Stimulated activated CD8-positive, alpha-beta memory T cell treated with anti-CD3 and anti-CD28 coated beads, Interleukin-7, amount 100 ng/mL, for 4 hours (primary cell): ENCODE data around the gene FGGY.
"Not testable (repeated sequence)": the region's sequence is repeated elsewhere in the genome, so short reads cannot be mapped to it uniquely, and the experiment has no call there.

ENCODE experiments used
- DNase-seq, 2 donors: peaks; one replicate each; pipeline ENCODE4 v3.0.0-alpha.2; 2020; ENCODE audit warnings: low read depth in 2 of 2

The FGGY gene

GRCh38 chr1:59544615-59545293 lies 247.9 kb downstream of the FGGY start:
- no peak for DNase-seq

- DNase-seq = no peak
Measured at GRCh38 chr1:59545830-59546229, 248.9 kb downstream of the FGGY start.

- DNase-seq = no peak
Measured at GRCh38 chr1:59549066-59549837, 252.4 kb downstream of the FGGY start.

- no peak for DNase-seq
Measured at GRCh38 chr1:59549903-59550302, 253.0 kb downstream of the FGGY start.

GRCh38 chr1:59552007-59552406 lies 255.1 kb downstream of the FGGY start:
- no peak for DNase-seq

- no peak for DNase-seq
Measured at GRCh38 chr1:59553371-59553770, 256.5 kb downstream of the FGGY start.

DNA sequence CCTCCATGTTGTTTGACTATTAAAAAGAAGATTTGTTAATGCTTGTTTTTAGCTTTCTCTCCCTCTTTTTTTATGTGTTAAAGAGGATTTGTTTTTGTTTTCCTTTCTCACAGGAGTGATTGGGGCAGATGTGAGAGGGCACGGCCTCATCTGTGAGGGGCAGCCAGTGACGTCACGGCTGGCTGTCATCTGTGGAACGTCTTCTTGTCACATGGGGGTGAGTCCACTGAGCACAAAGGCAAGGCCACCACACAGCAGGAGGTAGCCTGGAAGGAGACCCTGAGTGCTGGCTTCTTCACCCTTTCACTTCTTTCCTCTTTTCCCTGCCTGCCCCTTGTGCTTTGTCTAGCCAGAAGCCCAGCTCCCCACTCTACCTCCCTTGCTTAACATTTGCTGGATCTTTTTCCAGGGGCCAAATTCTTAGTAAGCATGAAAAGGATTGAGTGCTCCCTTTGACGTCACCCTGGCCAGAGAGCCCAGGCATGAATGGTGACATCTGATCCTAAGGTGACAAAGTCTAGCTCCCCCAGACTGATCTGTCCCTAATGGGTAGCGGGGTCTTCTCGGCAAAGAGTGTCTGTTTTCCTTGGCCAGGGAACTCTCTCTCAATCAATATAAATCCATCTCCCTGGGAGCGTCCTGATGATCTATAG lies 257.2 kb downstream of the FGGY start:
- DNase-seq = no peak

- no peak for DNase-seq
Measured at GRCh38 chr1:59554752-59555151, 257.9 kb downstream of the FGGY start.

DNA sequence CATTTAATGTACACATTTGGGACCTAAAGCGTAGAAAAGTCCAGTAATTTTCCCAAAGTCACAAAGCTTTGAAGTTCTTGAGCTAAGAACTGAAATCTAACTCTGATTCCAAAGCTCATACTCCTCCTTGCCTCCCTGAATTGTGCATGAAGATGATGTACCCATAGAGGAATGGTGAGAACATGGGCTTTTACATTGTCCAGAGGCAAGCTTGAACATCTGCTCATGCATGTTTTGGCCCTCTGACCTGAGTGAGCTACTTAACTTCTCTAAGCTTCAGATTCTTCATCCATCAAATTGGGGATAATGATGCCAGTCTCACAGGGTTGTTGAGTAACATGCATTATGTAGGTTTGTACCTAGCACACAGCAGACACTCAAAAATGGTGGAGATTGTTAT lies 259.5 kb downstream of the FGGY start:
- no peak for DNase-seq

DNA sequence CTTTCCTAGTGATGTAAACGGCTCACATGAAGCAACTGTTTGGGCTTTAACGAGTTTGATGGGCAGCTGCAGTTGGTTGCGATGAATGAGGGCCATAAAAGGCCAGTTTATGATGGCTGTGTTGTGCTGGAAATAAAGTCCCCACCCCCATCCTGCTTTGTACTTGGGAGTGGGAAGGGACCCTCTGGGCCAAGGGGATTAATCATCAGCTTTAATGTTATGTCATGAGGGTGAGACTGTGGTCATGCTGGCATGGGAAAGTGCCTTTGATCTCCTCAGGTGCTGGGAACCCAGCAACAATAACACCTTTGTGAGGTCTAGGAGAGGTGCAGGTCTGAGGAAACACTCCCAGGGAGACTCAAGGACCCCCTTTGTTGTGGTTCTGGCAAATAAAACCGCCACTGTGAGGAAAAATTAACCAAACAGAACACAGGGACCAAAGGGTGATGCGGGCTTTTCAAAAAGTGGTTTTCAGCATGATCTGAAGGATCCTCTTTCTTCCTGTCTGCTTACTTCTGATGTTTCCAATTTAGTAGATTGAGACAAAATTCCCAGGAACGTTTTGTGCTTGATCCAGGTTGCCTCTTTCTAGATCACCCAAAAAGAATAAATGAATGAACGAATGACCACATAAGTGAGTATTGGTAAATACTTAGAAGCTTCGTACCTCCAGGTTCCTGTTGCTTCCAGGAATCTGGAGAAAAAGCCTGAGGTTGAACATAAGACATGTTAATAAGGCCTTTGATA lies 260.1 kb downstream of the FGGY start:
- DNase-seq = no peak

DNA sequence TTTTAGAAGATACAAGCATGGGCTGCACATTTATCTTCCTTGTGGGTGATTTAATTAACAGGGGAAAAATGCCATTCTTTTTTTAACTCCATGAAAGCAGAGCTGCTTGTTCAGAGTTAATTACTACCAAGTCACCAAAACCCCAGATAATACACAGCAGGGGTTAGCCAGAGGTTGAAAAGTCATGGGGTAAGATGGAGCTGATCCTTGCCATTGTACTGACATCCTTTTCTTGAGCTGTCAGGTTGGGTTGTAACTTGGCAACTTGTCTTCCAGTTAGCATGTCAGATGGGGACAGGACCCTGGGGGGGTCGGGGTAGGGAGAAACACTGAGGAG lies 260.6 kb downstream of the FGGY start:
- no peak for DNase-seq

DNA sequence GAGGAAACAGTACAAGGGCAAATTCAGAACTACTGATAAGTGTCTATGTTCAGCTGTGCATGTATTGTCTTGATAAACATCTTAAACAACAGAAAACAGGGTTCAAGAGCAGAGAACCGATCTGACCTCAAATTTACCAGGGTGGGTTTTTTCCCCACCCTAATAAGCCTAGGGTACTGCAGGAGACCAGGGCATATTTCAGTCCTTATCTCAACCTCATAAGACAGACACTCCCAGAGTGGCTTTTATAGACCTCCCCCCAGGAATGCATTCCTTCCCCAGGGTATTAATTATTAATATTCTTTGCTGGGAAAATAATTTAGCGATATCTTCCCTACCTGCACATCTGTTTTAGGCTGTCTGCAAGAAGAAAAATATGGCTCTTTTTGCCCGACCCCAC lies 261.7 kb downstream of the FGGY start:
- DNase-seq = not testable (repeated sequence)

GRCh38 chr1:59560807-59561450 lies 264.0 kb downstream of the FGGY start:
- no peak for DNase-seq

DNA sequence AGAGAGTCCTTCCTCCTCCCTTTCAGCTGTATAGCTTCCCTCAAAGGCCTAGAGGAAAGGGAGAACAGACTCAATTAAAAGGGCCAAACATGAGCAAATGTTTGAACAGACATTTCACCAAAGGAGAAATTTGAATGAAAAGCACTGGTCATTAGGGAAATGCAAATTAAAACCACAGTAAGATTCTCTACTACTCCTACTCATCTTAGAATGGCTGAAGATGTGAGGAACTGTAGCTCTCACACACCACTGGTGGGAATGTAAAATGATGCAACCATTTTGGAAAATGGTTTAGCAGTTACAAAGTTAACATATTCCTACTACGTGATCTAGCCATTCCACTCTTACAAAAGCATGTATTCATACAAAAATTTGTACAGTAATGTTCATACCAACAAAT lies 264.9 kb downstream of the FGGY start:
- DNase-seq = no peak

- DNase-seq = no peak
Measured at GRCh38 chr1:59564192-59564891, 267.4 kb downstream of the FGGY start.

DNA sequence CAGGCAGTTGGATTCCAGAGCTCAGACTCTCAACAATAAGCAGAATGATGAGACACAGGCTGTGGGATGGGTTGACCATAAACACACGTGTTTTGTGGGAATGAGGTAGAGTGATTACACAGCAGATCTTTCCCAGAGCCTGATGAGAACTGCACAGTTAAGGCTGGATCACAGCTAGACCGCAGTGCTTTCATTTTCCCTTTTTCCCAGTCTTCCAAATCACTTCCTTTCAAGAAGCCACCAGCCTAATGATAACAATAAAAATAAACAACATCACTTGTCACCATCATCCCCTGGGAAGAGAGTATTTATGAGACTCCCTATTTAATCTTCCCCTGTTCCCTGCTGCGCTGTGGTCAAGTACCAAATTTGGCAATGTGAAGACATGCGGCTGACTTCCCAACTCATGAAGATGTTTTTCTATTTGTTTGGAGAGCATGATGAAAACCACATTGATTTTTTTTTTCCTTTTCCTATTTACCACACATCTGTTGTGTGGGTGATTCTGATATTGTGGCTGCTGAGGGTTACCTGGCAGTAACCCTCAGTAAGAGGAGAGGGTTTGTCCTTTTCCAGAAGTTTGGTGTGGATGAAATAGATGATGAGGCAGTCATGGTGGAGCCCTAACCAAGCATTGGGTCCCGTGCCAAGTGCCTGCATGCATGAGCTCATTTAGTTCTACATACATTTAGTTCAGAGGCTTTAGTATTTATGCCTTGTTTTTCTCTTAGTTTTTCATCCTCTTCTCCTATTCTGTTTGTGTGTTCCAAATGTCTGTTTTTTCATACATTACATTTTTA lies 268.9 kb downstream of the FGGY start:
- DNase-seq = no peak

DNA sequence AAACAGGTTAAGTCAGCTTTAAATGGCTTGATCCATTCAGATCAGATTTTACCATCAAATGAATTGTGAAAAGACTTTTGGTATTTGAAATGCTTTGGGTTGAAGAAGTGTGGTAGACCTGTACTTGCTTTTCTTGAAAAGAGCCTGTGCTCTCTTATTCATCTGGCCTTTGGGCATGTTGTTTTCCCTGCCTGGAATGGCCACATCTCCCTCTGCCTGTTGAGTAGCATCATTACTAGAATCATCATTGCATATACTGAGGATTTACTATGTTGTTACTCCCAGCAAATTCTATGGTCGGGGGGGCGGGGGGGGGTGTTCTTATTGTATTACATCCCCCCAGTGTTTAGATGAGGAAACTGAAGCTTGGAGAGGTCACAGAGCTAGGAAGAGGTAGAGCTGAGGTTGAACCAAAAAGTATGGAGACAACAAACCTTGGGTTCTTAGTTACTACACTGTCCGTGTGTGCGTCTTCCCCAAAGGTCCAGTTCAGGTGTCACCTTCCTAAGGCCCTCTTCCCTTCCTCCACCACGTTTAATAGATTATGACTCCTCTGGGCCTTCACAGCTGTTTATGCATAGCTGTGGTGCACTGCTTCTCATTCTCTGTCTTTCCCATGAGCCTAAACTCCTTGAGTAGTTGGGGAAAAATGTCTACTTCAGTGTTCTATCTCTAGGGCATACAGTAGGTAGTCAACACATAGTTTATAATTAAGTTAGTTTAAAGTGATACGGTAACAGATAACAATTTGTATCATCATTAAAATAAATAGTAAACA lies 271.5 kb downstream of the FGGY start:
- no peak for DNase-seq

GRCh38 chr1:59569198-59569597 lies 272.3 kb downstream of the FGGY start:
- no peak for DNase-seq

DNA sequence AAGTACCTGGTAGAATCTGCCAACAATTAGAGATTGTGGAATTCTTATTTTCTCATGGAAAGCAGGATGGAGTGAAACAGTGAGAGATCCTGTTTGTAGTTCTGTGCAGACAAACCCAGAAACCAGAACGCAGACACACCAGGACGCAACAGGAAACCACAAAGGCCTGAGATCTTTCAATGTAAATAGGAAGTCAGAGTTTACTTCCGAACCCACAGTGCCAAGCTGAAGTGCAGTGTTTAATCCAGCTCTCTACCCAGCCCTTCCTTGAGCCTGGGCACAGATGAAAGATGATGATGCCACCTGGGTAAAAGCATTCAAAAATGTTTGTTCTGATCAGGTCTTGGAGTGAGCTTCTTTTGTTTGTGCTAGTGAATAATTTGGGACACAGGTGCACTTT lies 273.6 kb downstream of the FGGY start:
- peak; percentile 3 to 19 for DNase-seq

DNA sequence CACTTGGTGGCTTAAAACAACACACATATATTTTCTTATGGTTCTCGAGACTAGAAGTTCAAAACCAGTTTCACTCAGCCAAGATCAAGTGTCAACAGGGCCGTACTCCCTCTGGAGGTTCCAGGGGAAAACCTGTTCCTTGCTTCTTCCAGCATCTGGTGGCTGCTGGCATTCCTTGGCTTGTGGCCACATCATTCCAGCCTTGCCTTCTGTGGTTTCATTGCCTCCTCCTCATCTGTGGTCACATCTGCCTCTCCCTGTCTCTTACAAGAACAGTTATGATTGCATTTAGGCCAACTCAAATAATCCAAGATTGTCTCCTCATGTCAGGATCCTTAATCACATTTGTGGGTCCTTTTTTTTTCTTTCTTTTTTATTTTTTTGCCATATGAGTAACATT lies 277.2 kb downstream of the FGGY start:
- DNase-seq = no peak
